SW480 (cell line): Measurements from ENCODE around the gene CST9L.
A peak's percentile ranks its signal among the peaks of the same experiment; 100 is the strongest.

Experiments
- DNase-seq: peaks from one replicate; pipeline ENCODE4 v3.0.0-alpha.2; 2016; ENCODE audit warnings: low spot score

The CST9L gene

DNA sequence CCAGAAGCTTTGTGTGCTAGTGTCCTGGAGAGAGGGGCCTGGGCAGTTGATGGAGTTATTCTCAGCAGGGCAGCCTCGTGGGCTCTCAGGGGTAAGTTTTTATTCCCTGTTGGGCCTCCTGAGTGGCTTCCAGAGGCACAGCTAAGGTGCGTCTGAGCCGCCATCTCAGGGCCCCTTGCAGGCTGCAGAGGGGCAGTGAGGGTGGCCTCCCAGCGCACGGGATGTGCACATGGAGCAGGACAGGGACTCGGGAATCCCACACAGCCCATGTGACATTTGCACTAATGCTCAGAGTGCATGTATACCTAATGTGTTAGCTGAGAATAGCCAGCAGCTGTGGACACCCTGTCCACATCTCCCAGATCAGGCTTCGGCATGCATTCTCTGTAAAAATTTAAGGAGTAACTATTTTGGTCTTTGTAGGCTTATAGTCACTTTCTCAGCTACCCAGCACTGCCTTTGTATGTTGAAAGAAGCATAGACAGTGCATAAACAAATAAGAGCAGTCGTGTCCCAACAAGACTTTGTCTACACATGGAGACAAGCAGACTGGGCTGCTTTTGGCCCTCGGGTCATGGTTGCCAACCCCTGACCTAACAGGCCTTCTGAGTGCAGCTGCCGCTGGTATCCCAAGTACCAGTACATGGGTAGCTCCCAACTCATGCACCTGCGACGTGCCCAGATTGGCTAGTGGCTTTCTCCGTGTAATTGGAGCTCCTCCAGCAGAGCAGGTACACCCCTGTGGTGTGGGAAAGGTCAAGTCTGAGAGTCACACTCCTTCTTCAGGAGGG is 18.6 kb upstream of the CST9L start:
- DNase-seq, result no peak

DNA sequence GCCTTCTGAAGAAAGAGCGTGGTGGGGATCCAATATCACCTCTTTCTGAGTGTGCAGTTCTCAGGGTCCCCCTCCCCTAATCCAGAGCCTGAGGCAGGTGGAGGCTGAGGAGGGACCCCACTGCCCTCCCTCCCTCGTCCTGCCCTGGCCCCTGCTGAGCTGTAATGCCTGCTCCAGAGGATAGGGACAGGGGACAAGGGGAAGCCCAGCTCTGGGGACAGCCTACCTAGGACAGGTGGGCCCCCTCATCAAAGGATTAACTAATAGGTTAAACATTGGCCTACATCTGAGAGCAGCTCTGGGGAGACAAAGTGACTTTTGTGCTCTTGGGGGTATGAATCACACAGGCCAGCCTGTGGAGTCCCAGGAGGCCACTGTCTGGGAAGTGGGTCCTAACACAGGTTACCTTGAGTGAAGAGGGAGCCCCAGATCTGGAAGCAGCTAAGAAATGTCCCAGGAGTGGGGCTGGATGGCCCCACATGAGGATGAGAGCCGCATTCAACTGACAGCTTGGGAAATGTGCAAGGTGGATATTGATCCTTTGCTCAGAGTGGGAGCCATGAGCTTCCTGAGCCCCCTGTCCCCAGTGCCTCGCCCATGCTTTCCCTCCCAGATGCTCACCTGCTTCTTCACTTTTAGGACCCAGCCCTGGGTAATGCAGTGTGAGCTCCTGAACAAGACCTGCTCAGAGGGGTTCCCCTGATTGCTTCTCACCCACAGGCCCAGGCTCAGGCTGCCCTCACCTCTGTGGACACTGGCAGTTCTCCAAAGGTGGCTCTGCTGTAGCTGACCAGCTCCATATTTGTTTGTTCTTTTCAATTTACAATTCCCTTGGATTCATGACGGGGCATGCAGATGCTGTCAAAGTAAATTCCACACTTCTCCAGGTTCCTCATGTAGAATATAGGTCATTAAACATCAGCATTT is 17.8 kb upstream of the CST9L start:
- peak; percentile 93 for DNase-seq

DNA sequence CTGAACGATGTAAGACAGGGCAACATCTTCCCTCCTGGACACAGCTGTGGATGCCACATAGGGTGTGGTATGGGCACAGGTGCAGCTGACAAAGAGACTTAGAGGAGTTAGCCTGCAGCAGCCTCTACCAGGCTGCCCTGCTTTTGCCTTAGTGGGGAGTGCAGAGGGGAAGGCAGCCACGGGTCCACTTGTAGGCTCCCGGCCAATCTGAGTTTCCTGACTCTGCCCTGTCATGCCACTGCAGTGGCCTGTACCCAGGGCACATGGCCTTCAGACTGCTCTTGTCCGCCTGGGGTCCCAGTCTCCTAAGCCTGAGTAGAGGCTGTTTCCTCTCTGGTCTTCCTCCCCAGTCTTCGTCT is 17.1 kb upstream of the CST9L start:
- DNase-seq, result peak; percentile 60

DNA sequence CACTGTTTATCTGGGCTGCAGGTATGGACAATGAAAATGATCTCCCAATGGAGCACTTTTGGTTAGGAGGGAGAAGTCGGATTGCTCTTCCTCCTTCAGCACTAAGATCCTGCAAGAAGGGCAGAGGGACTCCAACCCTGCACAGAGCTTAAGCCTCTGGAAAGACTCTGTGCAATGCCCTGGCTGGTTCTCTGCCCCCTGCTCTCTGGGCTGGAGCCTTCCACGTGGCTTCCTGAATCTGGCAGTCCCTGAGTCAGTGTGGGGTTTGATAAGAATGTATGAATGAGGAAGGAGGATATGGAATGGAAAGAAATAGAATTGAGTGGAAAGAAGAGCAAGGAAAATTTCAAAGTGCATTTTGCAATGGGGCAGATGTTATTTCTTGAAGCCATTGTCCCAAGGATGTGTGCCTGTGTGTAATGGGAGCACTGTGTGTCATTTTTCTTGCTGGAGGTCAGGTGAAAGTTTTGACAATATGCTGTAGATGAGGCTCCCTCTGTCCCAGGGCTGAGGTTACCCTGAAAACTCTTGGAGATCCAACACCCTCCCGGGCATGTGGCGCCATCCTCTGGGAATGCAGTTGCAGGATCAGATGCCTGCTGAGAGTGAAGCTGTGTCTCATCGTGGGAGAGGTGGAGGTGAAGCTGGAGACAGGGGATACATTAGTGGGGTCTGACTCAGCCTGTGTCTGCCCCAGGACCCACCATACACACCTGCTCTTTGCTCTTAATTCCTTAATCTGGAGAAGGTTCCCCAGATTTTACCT is 16.3 kb upstream of the CST9L start:
- peak; percentile 22 for DNase-seq

DNA sequence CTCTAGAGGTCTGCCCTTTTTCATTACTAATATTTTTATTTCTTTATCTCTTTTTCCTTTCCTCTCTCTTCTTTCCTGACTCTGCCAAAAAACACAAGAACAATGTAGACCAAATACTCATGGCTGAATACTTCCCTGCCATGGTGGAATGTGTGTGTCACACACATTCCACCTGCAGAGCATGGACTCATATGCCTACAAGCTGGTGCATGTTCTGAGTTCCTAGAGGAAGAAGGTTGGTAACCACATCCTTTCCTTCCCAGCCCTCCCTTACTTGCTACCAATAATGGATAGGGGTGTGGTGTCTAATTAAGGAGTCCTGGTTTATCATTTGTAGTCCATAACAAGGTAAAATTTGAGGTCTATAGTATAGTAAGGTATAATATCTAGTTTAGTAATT is 15.2 kb upstream of the CST9L start:
- peak; percentile 78 for DNase-seq

DNA sequence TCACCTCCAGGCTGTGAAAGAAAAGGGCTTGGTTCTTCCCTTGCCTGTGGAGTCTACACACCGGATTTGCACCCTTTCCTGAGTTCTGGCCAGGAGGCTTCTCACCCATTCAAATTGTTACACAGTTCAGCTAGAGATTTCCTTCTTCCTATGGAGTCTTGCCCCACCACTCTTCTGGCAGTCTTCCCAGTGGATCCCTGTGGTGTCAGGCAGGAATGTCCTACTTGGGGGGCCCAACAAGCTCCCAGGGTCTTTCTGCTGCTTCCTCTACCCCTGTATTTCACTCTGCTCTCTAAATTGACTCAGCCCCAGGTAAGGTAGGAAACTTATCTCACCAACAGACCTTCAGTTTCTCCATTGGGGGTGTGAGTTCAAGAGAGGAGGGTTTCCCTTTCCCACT is 14.0 kb upstream of the CST9L start:
- DNase-seq, result no peak

DNA sequence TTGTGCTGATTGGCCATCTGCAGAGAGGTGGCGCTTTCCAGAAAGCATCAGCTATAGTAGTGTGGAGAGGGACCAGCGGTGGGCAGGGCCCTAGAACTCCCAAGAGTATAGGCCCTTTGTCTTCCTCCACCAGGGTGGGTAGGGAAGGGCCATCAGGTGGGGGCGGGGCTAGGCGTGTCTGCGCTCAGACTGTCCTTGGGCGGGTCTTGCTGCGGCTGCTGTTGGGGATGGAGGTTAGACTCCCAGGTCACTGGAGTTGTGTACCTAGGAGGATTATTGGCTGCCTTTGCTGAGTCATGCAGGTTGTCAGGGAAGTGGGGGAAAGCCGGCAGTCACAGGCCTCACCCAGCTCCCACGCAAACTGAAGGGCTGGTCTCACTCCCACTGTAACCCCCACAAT is 13.5 kb upstream of the CST9L start:
- DNase-seq, result peak; percentile 80

DNA sequence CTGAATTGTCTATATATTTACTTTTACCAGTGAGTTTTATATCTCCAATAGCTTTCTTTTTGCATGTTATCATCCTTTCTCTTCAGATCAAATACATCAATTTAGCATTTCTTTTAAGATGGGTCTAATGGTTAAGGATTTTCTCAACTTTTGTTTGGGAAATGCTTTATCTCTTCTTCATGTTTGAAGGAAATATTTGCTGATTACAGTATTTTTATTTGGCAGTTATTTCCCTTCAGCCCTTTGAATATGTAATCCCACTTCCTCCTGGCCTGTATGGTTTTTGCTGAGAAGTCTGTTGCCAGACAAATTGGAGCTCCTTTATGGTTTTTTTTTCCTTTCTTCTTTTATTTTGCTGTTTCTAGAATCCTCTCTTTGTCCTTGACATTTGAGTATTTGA is 6.7 kb upstream of the CST9L start:
- no peak for DNase-seq

DNA sequence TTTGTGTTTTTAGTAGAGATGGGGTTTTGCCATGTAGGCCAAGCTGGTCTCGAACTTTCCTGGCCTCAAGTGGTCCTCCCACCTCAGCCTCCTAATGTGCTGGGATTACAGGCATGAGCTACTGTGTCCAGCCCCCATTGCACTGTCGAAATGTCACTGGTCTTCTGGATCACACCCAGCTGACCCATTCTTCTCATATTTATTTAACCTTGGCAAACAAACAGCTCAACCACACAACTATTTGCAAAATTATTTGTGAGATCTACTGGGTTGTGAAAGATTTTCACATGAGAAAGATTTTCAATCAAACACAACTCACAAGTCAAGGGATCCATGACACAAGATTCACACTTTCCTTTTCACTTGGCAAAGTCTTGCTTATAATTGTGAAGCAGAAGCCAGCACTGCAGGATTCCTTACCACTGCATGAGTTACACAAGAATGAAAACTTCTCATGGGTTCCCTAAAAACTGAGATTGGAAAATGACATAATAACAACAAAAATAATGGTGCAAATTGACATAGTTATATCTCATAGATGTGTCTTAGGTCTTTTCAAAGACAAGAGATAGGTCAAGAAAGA is 2.0 kb upstream of the CST9L start:
- DNase-seq, result no peak

DNA sequence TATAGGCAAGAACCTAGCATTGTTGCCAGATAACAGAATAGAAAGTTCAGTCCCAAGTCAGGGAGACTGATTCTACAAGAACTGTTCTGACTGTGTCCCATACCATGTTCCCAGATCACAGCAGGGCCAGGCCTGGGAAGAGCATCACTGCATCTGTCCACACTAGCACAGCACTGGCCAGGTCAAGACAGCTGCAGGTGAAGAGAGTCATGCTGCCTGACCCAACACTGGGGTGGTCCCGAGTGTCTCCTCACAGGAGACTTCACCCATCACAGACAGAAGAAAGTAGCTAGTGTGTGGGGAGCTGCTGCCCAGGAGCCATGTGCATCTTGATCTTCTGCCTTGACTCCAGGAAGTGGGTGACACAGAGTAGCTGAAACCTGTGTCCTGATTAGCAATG is 1.3 kb upstream of the CST9L start:
- DNase-seq, result no peak

DNA sequence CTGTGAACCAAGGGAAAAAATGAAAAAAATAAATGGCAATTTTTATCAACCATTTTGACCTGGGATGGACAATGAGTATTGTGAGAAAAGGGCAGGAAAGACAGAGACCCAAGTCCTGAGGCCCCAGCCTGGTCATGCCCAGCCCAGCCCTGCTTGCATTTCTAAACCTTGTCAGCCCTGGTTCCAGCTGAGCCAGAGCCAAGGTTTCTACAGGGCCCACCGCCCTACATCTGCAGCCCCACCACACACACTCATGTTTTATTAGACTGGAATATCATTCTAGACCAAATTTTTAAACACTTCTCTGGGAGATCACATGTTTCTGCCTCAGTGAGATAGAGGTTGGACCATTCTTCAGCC is 667 bp upstream of the CST9L start:
- no peak for DNase-seq

DNA sequence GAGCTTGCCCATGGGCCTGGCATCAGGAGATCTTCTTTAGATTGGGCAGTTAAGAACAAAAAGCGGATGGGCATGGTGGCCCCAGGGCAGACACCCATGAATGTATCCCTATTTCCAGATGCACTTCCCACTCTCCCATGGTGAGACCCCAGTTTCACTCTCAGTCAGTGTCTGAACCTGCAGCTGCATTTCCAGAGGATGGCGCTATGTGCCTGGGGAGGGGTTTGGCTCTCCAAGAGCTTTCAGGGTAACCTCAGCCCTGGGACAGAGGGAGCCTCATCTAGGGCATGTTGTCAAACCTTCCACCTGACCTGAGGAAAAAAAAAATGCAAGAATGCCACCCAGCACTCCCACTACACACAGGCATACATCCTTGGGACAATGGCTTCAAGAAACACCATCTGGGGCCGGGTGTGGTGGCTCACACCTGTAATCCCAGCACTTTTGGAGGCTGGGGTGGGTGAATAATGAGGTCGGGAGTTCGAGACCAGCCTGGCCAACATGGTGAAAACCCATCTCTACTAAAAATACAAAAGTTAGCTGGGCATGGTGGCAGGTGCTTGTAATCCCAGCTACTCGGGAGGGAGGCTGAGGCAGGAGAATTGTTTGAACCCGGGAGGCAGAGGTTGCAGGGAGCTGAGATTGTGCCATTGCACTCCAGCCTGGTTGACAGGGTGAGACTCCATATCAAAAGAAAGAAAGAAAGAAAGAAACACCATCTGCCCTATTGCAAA is 1.9 kb downstream of the CST9L start:
- DNase-seq, result no peak

DNA sequence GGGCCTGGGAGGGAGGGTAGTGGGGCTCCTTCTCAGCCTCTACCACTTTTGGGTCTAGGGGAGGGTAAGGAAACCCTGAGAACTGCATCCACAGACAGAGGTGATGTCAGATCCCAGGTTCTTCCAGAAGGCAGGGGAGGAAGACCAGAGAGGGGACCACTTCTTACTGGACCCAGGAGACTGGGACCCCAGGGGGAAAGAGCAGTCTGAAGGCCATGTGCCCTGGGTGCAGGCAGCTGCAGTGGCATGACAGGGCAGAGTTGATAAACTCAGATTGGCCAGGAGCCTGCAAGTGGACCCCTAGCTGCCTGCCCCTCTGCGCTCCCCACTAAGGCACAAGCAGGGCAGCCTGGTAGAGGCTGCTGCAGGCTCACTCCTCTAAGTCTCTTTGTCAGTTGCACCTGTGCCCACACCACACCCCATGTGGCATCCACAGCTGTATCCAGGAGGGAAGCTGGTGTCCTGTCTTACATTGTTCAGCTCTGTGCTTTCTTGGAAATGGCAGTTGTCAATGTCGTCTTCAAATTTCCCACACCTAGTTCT is 2.7 kb downstream of the CST9L start:
- DNase-seq, result no peak

DNA sequence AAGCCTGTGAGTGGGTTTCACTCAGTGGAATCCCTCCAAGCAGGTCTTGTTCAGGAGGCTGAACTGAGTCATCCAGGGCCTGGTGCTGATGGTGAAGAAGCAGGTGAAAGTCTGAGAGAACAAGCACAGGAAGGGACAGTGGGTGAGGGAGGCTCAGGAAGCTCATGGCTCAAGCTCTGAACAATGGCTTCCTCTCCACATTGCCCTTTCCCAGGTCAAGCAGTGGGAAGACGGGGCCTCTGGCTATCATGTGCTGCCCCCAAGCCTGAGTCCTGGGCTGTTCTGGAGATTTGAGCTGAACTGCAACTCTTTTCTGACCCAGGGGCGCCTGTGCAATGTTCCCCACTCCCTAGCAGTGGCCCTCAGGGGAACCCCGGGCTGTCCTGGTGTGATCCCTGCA is 3.4 kb downstream of the CST9L start:
- DNase-seq, result no peak

DNA sequence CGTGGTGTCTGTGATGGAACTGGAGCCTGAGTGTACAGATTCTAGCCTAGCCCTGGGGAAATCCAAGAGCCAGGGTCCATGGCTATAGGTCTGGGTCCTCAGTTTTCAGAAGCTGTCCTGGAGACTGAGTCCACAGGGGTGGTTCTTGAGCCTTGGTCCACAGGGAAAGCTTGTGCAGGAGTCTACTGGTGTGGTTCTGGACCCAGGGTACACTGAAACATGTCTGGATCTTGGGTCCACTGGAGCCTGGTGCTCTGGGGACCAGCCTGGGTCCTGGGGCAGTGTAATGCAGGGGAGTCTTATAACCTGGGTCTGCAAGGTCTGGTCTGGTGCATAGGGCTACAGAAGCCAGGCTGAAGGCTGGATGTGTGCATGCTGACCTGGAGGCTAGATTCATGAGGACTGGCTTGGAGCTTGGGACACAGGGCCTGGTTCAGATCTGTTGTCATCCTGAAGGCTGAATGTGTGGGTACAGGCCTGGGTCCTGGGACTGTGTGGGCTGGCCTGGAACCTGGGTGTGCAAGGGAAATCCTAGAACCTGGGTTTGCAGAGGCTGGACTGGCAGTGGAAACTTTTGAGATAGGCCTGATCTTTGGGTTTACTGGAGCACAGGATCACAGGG is 5.5 kb downstream of the CST9L start:
- DNase-seq, result no peak

DNA sequence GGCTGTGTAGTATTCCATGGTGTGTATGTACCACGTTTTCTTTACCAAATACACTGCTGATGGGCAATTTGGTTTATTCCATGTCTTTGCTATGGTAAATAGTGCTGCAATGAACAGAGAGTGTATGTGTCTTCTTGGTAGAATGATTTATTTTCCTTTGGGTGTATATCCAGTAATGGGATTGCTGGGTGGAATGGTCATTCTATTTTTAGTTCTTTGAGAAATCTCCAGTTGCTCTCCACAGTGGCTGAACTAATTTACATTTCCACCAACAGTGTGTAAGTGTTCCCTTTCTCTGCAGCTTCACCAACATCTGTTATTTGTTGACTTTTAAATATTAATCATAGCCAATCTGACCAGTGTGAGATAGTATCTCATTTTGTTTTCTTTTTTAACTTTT is 13.9 kb downstream of the CST9L start:
- DNase-seq, result no peak

DNA sequence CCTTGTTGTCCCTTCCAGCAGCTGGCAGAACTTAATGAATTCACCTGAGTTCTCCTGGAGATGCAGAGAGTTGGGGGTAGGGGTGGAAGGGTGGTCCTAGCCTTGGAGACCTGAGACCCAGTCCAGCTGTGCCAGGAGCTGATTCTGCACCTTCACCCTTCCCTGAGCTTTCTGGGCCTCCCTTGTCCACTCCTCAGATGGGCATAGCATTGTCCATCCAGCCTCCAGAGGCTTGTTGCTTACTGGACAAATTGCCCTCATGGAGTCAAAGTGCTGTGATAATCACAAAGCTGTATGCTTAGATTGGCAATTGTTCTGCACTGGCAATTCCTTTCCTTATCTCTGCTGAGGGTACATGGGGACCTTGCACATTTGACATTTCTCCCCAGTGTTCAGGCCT is 16.5 kb downstream of the CST9L start:
- no peak for DNase-seq

DNA sequence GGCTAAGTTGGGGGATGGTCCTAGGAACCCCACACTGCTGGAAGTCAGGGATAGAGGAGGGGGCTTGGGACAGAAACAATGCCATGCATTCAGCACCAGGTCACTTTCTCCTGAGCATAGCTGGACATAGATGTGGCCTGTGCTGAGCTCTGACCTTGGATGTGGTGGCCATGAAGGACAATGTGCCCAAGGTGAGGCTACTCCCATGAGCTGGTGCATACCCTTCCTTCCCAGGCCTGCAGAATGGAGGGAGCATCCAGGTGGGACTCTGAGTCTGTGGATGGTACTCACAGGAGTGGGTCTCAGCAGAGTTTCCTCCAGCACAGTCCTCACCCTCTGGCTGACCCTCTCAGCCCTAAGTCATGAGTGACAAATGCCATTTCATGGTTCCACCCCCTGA is 16.9 kb downstream of the CST9L start:
- DNase-seq, result no peak

DNA sequence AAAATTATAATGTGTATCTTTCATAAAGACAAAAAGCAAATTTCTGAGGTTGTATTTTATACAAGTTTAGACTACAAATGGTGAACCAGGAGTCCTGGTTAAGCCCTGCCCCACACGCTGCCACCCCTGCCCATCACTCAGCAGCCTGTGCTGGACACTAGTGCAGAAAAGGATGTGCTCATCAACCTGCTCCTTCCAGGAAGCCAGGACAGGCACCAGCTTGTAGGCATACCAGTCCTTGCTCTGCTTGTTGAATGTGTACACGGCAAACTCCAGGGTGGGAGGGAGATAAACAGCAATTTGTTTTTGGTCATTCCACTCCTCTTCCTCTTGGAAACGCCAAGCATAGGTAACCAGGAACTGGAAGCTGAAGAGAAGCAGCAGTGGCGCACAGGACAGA is 18.1 kb downstream of the CST9L start:
- no peak for DNase-seq

DNA sequence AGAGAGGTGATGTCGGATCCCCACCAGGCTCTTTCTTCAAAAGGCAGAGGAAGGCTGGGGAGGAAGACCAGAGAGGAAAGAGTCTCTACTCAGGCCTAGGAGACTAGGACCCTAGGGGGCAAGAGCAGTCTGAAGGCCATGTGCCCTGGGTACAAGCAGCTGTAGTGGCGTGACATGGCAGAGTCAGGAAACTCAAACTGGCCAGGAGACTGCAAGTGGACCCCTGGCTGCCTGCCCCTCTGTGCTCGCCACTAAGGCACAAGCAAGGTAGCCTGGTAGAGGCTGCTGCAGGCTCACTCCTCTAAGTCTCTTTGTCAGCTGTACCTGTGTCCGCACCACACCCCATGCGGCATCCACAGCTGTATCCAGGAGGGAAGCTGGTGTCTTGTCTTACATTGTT is 19.9 kb downstream of the CST9L start:
- DNase-seq, result no peak

DNA sequence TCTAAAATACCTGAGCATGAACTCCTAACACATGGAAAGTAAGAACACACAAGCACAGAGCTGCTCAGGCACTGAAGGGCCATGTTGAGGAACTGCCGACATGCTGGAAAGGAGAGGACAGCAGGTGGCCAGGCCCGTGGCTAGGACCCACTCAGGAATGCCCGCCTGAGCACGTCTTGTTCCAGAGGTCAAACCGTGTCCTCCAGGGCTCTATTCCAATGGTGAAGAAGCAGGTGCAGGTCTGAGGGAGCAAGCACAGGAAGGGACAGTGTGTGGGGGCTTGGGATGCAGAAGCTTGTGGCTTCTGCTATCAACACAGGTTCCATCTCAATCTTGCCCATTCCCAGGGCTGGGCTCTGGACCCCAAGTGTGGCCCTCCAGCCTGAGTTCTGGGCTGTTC is 20.7 kb downstream of the CST9L start:
- no peak for DNase-seq
